Measurements from ENCODE around the gene DBNDD2. TPM values are rescaled to one million over a fixed set of nuclear protein-coding genes. Genes with fewer than 3 reads are reported as not detected.

DBNDD2 gene
- total and polyA plus RNA-seq, 7 donors, result 99.7 to 174 (median 111) TPM

DNA sequence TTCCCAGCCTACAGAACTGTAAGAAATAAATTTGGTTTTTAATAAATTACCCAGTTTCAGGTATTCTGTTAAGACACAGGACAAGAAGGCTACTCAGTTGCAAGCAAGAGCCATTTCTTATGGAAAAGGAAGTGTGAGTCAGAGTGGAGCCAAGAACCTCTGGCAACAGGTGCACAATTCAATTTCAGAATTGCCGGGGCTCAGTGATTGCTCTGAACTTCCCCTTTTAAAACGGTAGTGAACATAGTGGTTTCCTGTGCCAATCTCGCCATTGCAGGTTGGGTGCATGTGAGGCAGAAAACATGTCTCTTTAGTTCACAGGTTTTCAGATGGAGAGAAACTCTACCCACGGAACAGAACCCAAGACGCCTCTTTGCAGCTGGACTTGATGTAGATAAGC lies 24.2 kb downstream of the DBNDD2 start:
- Histone ChIP-seq H3K36me3 (no peaks in the 10 kb centered on the region), H3K27me3 (no peaks in the 10 kb centered on the region), H3K4me3 (no peak overlapping the region), H3K27ac (no peak overlapping the region), H3K4me1 (peaks cover 0 to 19% (median 6%) of the 10 kb centered on the region in 4 donors), H3K9me3 (no peaks in the 10 kb centered on the region)
- TF ChIP-seq POLR2AphosphoS5 (IDR thresholded peaks at IDR 0.05) (no peak), EP300 (IDR thresholded peaks at IDR 0.05) (no peak), POLR2A (IDR thresholded peaks at IDR 0.05) (no peak)
- TF ChIP-seq, protein P1, sequence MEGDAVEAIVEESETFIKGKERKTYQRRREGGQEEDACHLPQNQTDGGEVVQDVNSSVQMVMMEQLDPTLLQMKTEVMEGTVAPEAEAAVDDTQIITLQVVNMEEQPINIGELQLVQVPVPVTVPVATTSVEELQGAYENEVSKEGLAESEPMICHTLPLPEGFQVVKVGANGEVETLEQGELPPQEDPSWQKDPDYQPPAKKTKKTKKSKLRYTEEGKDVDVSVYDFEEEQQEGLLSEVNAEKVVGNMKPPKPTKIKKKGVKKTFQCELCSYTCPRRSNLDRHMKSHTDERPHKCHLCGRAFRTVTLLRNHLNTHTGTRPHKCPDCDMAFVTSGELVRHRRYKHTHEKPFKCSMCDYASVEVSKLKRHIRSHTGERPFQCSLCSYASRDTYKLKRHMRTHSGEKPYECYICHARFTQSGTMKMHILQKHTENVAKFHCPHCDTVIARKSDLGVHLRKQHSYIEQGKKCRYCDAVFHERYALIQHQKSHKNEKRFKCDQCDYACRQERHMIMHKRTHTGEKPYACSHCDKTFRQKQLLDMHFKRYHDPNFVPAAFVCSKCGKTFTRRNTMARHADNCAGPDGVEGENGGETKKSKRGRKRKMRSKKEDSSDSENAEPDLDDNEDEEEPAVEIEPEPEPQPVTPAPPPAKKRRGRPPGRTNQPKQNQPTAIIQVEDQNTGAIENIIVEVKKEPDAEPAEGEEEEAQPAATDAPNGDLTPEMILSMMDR (IDR thresholded peaks at IDR 0.05), result no peak
- 49 to 61% methylated on average over 5 of the region's 5 CpGs for whole genome bisulfite sequencing, 2 donors
- no peak for DNase-seq
- intact Hi-C loops (cut with DNase I), result no loop called here

- no peaks in the 10 kb centered on the region for H3K27me3 ChIP-seq
- H3K4me3 ChIP-seq, result no peak overlapping the region
- WGBS, 2 donors, result 71 to 75% methylated on average over 3 of the region's 3 CpGs
- peak overlapping the region in 3 of 4 donors; percentile 35 to 67 (median 53) for H3K27ac ChIP-seq
- intact Hi-C loops (cut with DNase I), result no loop called here
- no peaks in the 10 kb centered on the region for H3K9me3 ChIP-seq
- DNase-seq, result peak; percentile 79
- peaks cover 0 to 20% (median 7%) of the 10 kb centered on the region in 4 donors for H3K4me1 ChIP-seq
- TF ChIP-seq EP300 (IDR thresholded peaks at IDR 0.05), result no peak
- TF ChIP-seq POLR2AphosphoS5 (IDR thresholded peaks at IDR 0.05), result peak in 3 of 4 donors; percentile 45 to 47 (median 45)
- H3K36me3 ChIP-seq, result no peaks in the 10 kb centered on the region
Observed at GRCh38 chr20:45433316-45433715, 25.2 kb downstream of the DBNDD2 start.

GRCh38 chr20:45433976-45434375 lies 25.9 kb downstream of the DBNDD2 start:
- 94 to 96% methylated on average over 4 of the region's 4 CpGs for WGBS, 2 donors
- intact Hi-C loops (cut with DNase I), result no loop called here

DNA sequence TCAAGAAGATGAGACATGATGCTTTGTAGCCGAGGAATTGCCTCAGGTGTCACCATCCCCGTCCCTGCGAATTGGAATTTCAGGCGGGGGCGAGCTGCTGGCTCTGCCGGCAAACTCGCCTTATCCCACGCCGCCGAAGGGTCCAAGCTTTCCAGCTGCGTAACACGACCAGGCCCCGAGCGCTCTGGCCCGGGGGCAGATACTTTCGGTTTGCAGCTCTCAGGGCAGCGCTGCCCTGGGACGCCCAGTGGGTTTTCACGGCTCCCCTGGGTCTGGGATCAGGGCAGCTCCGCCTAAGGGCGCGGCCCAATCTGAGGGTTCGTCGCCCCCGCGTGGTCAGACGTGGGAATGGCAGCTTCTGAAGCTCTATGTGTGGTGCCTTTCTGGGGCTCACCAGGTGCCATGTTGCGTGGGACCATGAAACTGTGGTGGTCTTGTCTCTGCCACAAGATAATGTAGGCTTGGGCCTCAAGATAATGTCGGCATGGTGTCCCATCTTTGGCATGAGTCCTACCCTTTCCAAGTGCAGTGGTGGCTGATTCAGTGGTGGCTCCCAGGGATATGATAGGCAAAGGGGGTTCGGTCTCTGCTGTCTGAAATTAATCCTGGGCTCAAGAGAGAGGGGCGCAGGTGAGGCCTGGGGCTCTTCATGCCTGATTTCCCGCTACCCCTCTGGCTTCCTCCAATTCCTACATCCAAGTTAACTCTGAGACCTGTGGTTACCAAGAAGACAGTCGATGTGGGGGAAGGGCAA lies 28.8 kb downstream of the DBNDD2 start:
- peaks cover 0 to 20% (median 7%) of the 10 kb centered on the region in 4 donors for H3K4me1 ChIP-seq
- TF ChIP-seq EP300 (IDR thresholded peaks at IDR 0.05) (no peak), POLR2A (IDR thresholded peaks at IDR 0.05) (peak in 1 of 2 donors; percentile 8), POLR2AphosphoS5 (IDR thresholded peaks at IDR 0.05) (peak in 3 of 4 donors; percentile 54 to 76 (median 69))
- TF ChIP-seq, protein P1 (IDR thresholded peaks at IDR 0.05), result peak; percentile 88 to 96 (median 93)
- no peaks in the 10 kb centered on the region for H3K9me3 ChIP-seq
- H3K4me3 ChIP-seq, result peak overlapping the region; percentile 39 to 59 (median 54)
- no peaks in the 10 kb centered on the region for H3K36me3 ChIP-seq
- intact Hi-C loops (cut with DNase I), result loop anchor here (1.0 kb wide), 2 partner anchors 64 to 118 kb away; no protein-coding TSS in a partner anchor
- peak; percentile 93 for DNase-seq
- WGBS, 2 donors, result 7 to 12% methylated on average over 33 of the region's 33 CpGs
- H3K27me3 ChIP-seq, result no peaks in the 10 kb centered on the region
- H3K27ac ChIP-seq, result peak overlapping the region; percentile 80 to 87 (median 86)

More at GRCh38 chr20:45433976-45434375, 25.9 kb downstream of the DBNDD2 start:
- H3K4me3 ChIP-seq, result no peak overlapping the region
- no peaks in the 10 kb centered on the region for H3K27me3 ChIP-seq
- H3K4me1 ChIP-seq, result peaks cover 0 to 20% (median 7%) of the 10 kb centered on the region in 4 donors
- H3K27ac ChIP-seq, result peak overlapping the region in 3 of 4 donors; percentile 35 to 67 (median 53)
- no peaks in the 10 kb centered on the region for H3K36me3 ChIP-seq
- H3K9me3 ChIP-seq, result no peaks in the 10 kb centered on the region
- TF ChIP-seq POLR2AphosphoS5 (IDR thresholded peaks at IDR 0.05) (no peak), EP300 (IDR thresholded peaks at IDR 0.05) (no peak), POLR2A (IDR thresholded peaks at IDR 0.05) (no peak)
- TF ChIP-seq, protein P1 (IDR thresholded peaks at IDR 0.05), result no peak
- DNase-seq, result no peak

DNA sequence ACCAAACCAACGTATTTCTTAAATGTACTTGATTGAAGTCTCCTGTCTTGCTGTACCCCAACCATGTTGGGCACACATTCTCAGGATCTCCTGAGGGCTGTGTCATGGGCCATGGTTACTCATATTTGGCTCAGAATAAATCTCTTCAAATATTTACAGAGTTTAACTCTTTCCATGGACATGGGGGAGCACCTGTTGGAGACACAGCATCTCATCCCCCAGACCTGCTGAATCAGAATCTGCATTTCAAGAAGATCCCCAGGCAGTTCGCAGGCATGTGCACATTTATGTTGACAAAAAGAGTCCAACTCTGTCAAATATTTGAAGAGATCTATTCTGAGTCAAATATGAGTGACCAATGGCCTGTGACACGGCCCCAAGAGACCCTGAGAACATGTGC lies 32.3 kb downstream of the DBNDD2 start:
- Histone ChIP-seq H3K9me3 (no peaks in the 10 kb centered on the region), H3K4me3 (no peak overlapping the region), H3K27me3 (no peaks in the 10 kb centered on the region), H3K27ac (no peak overlapping the region), H3K36me3 (peaks cover 0 to 13% (median 0%) of the 10 kb centered on the region in 4 donors), H3K4me1 (peaks cover 0 to 38% (median 12%) of the 10 kb centered on the region in 4 donors)
- intact Hi-C loops (cut with DNase I), result no loop called here
- 82 to 89% methylated on average over 3 of the region's 3 CpGs for WGBS, 2 donors
- no peak for DNase-seq
- TF ChIP-seq EP300 (IDR thresholded peaks at IDR 0.05) (no peak), POLR2A (IDR thresholded peaks at IDR 0.05) (no peak), POLR2AphosphoS5 (IDR thresholded peaks at IDR 0.05) (no peak)
- TF ChIP-seq, protein P1 (IDR thresholded peaks at IDR 0.05), result no peak
